Spleen (tissue), 11 donors: ENCODE measurements around the gene ARL15. TPM values are rescaled to one million over a fixed set of nuclear protein-coding genes. Genes with fewer than 3 reads are reported as not detected.

ENCODE experiments used
- DNase-seq: peaks from one replicate; pipeline ENCODE4 v3.0.0-alpha.2; 2020
- H3K27ac ChIP-seq, 8 donors: fragments of 200-600 bp; sonication (generic) in 7 of 8; 1 replicate in 4 of 8; 2 replicates in 4 of 8; pipeline versions ENCODE4 v1.5.0 to v1.8.0; 2016 to 2021; ENCODE audit warnings: inconsistent platforms in 4 of 8, mild to moderate bottlenecking in 4 of 8, moderate library complexity in 1 of 8
- H3K27me3 ChIP-seq, 7 donors: fragments of 200-600 bp; sonication (generic) in 6 of 7; replicated peaks in 1 of 7; 1 replicate in 4 of 7; 2 replicates in 3 of 7; pipeline versions ENCODE4 v1.5.0 to v1.8.0; 2016 to 2021; ENCODE audit warnings: inconsistent platforms in 3 of 7, mild to moderate bottlenecking in 1 of 7
- H3K36me3 ChIP-seq, 6 donors: fragments of 200-600 bp; sonication (generic) in 5 of 6; 1 replicate in 4 of 6; 2 replicates in 2 of 6; pipeline versions ENCODE4 v1.5.0 to v1.8.0; 2016 to 2021; ENCODE audit warnings: inconsistent platforms in 2 of 6
- H3K4me1 ChIP-seq, 6 donors: fragments of 200-600 bp; sonication (generic) in 5 of 6; 1 replicate in 3 of 6; 2 replicates in 3 of 6; pipeline versions ENCODE4 v1.5.0 to v1.8.0; 2016 to 2021; ENCODE audit warnings: inconsistent platforms in 3 of 6
- H3K4me3 ChIP-seq, 8 donors: fragments of 200-600 bp; sonication (generic) in 7 of 8; 1 replicate in 4 of 8; 2 replicates in 4 of 8; pipeline versions ENCODE4 v1.5.0 to v1.8.0; 2016 to 2021; ENCODE audit warnings: inconsistent platforms in 4 of 8, mild to moderate bottlenecking in 4 of 8, moderate library complexity in 2 of 8
- H3K9me3 ChIP-seq, 8 donors: fragments of 200-600 bp; sonication (generic) in 7 of 8; 1 replicate in 4 of 8; 2 replicates in 4 of 8; pipeline versions ENCODE4 v1.5.0 to v1.8.0; 2016 to 2021; ENCODE audit warnings: inconsistent platforms in 4 of 8
- POLR2A ChIP-seq, 3 donors: fragments of 450-650 bp; IDR thresholded peaks; one replicate each; pipeline ENCODE4 v1.5.1; 2017; ENCODE audit warnings: antibody characterized with exemption in 3 of 3, mild to moderate bottlenecking in 1 of 3
- POLR2AphosphoS5 ChIP-seq, 3 donors: sonication (generic); formaldehyde crosslinking; IDR thresholded peaks; one replicate each; pipeline ENCODE4 v1.5.1; 2017; ENCODE audit warnings: antibody characterized with exemption in 3 of 3
- WGBS, 5 donors: extraction: QIAGEN DNeasy Blood & Tissue Kit in 3 of 5; methylation state at CpG; one replicate each; pipeline versions ENCODE4 v1.1.5 to v1.1.7; 2013 to 2018; 5-methylcytosine and 5-hydroxymethylcytosine counted together
- intact Hi-C: fragments of 100-400 bp; cut with DNase I; formaldehyde crosslinking; loops from one replicate; pipeline ENCODE4 v1.15.0; 2023; ENCODE audit warnings: low total_unique reads
- polyA plus RNA-seq, 3 donors: library from polyadenylated mRNA; stranded (reverse); fragments of 200-250 nt; gene quantifications; one replicate each; pipeline ENCODE4 v1.2.1, GENCODE V29; 2013
- total RNA-seq, 7 donors: library from RNA; depleted of rRNA in 3 of 7; stranded (reverse); fragments of >200 nt in 3 of 7; fragmentation: NEBNext Ultra II Directional in 4 of 7; extraction: Animal tissue kit (Norgen Biotek cat#: 25700) in 4 of 7; gene quantifications; one replicate each; pipeline versions ENCODE4 v1.1.0 to v1.2.1, GENCODE V29; 2016 to 2021
- TF ChIP-seq, protein P1 (sequence below), 11 experiments: fragments of 200-600 bp in 7 of 11; fragments of 450-650 bp in 4 of 11; sonication (generic) in 4 of 11; IDR thresholded peaks in 8 of 11; conservative IDR thresholded peaks in 3 of 11; 1 replicate in 7 of 11; 2 replicates in 4 of 11; pipeline versions ENCODE4 v1.4.0 to v1.8.0; 2016 to 2021; ENCODE audit warnings: antibody characterized with exemption in 11 of 11, inconsistent platforms in 4 of 11, mild to moderate bottlenecking in 1 of 11
- donor health status: healthy with polysubstance abuse.
- donor health status: DM: no; HTN: no; CAD: no; lungs with moderate emphysema.
- donor health status: DM: no; HTN: no; CAD: no.
- donor health status: Bipolar disorder and iron deficiency.
- donor health status: healthy.
- donor health status: DM: no; HTN: no; CAD: no.
- donor health status: DM: yes; HTN: yes; CAD: no.

The ARL15 gene
- total and polyA plus RNA-seq, 10 donors, result 6.3 to 70.2 (median 37.1) TPM

DNA sequence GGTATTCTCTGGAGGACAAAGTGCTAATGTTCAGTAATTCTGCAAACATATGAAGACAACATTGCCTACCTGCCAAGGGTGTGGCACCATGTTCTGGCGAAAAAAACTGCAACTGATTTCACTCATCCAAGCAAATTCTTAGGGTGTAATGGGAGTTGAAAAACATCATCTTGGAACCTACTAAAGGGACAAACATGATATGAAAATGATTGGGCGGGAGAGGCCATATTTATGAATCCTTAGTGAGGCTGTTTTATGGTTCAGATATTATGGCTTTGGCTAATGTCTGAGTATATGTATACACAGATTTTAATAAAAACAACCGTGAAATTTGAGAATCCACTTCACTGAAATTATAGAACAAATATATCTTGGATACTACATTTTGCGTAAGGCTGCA, 225.7 kb downstream of the ARL15 start:
- intact Hi-C loops, result no loop called here
- WGBS, 5 donors, result 88 to 98% (median 95%) methylated on average over 4 of the region's 4 CpGs
- Histone ChIP-seq H3K27me3 (no peaks in the 10 kb centered on the region), H3K36me3 (no peaks in the 10 kb centered on the region), H3K27ac (no peak overlapping the region), H3K4me1 (no peaks in the 10 kb centered on the region), H3K4me3 (no peak overlapping the region), H3K9me3 (peaks cover 0 to 5% (median 0%) of the 10 kb centered on the region in 8 donors)
- no peak for TF ChIP-seq POLR2A (IDR thresholded peaks at IDR 0.05)
- TF ChIP-seq, protein P1, sequence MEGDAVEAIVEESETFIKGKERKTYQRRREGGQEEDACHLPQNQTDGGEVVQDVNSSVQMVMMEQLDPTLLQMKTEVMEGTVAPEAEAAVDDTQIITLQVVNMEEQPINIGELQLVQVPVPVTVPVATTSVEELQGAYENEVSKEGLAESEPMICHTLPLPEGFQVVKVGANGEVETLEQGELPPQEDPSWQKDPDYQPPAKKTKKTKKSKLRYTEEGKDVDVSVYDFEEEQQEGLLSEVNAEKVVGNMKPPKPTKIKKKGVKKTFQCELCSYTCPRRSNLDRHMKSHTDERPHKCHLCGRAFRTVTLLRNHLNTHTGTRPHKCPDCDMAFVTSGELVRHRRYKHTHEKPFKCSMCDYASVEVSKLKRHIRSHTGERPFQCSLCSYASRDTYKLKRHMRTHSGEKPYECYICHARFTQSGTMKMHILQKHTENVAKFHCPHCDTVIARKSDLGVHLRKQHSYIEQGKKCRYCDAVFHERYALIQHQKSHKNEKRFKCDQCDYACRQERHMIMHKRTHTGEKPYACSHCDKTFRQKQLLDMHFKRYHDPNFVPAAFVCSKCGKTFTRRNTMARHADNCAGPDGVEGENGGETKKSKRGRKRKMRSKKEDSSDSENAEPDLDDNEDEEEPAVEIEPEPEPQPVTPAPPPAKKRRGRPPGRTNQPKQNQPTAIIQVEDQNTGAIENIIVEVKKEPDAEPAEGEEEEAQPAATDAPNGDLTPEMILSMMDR (IDR thresholded peaks at IDR 0.05 in 8 of 11, conservative IDR thresholded peaks at IDR 0.05 in 3 of 11), result no peak
- TF ChIP-seq POLR2AphosphoS5 (IDR thresholded peaks at IDR 0.05), result no peak
- DNase-seq, result no peak

DNA sequence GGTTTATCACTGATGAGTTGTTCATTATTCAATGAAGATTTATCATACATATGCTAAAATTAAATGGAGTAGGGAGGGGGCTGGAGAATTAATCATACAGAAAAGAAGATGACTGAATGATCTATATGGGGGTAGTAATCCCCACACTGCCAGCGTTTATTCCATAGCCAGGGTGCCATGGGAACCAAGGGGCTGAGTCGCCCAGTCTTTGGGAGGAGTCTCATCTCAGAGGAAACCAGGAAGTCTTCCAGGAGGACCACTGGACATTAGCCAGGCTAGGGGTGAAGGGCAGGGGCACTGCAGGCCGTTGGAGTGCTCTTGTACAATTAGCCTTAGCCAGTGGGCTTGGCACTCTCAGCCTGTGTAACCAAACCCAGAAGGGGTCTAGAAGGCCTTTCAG, 226.5 kb downstream of the ARL15 start:
- Histone ChIP-seq H3K4me1 (no peaks in the 10 kb centered on the region), H3K4me3 (no peak overlapping the region), H3K36me3 (no peaks in the 10 kb centered on the region), H3K27me3 (no peaks in the 10 kb centered on the region), H3K27ac (no peak overlapping the region), H3K9me3 (peaks cover 0 to 5% (median 0%) of the 10 kb centered on the region in 8 donors)
- no peak for DNase-seq
- TF ChIP-seq POLR2AphosphoS5 (IDR thresholded peaks at IDR 0.05), result no peak
- no peak for TF ChIP-seq POLR2A (IDR thresholded peaks at IDR 0.05)
- TF ChIP-seq, protein P1 (IDR thresholded peaks at IDR 0.05 in 8 of 11, conservative IDR thresholded peaks at IDR 0.05 in 3 of 11), result no peak
- intact Hi-C loops, result no loop called here
- 64 to 71% (median 66%) methylated on average over 3 of the region's 3 CpGs for WGBS, 5 donors

DNA sequence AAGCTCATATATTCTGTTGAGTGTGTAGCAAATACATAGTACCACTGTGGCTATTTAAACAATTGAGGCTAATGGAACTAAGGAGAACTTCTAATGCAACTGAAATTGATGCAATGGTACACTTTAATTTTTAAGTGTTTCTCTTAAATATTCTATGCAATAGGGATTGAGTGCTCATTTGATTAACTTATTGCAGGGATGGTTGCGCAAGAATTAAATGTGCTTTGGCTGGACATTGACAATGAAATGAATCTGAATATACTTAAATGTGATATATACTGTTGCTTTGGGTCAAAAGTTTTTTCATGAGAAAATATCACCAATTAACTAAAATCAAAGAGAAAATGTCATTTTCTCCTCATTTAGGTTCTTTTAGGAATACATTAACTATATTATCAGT, 227.1 kb downstream of the ARL15 start:
- Histone ChIP-seq H3K27me3 (no peaks in the 10 kb centered on the region), H3K4me1 (no peaks in the 10 kb centered on the region), H3K9me3 (peaks cover 0 to 5% (median 0%) of the 10 kb centered on the region in 8 donors), H3K36me3 (no peaks in the 10 kb centered on the region), H3K27ac (no peak overlapping the region), H3K4me3 (no peak overlapping the region)
- TF ChIP-seq, protein P1 (IDR thresholded peaks at IDR 0.05 in 8 of 11, conservative IDR thresholded peaks at IDR 0.05 in 3 of 11), result no peak
- TF ChIP-seq POLR2AphosphoS5 (IDR thresholded peaks at IDR 0.05) (no peak), POLR2A (IDR thresholded peaks at IDR 0.05) (no peak)
- DNase-seq, result no peak
- WGBS, 5 donors, result 95 to 100% (median 99%) methylated on average over 1 of the region's 1 CpG
- intact Hi-C loops, result no loop called here

DNA sequence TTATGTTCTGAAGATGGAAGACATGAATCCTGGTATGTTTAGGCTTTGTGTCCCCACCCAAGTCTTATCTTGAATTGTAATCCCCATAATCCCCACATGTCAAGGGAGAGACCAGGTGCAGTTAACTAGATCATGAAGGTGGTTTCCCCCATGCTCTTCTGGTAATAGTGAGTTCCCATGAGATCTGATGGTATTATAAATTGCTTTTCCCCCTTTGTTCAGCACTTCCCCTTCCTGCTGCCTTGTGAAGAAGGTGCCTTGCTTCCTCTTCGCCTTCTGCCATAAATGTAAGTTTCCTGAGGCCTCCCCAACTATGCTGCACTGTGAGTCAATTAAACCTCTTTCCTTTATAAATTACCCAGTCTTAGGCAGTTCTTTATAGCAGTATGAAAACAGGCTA, 229.0 kb downstream of the ARL15 start:
- no peak for DNase-seq
- TF ChIP-seq POLR2AphosphoS5 (IDR thresholded peaks at IDR 0.05), result no peak
- TF ChIP-seq, protein P1 (IDR thresholded peaks at IDR 0.05 in 8 of 11, conservative IDR thresholded peaks at IDR 0.05 in 3 of 11), result no peak
- no peak for TF ChIP-seq POLR2A (IDR thresholded peaks at IDR 0.05)
- intact Hi-C loops, result no loop called here
- Histone ChIP-seq H3K36me3 (no peaks in the 10 kb centered on the region), H3K27ac (no peak overlapping the region), H3K4me3 (no peak overlapping the region), H3K4me1 (no peaks in the 10 kb centered on the region), H3K27me3 (no peaks in the 10 kb centered on the region), H3K9me3 (peaks cover 0 to 5% (median 0%) of the 10 kb centered on the region in 8 donors)
- 69 to 100% (median 82%) methylated on average over 1 of the region's 1 CpG for WGBS, 5 donors
